Upper lobe of right lung (tissue), 1 donor: ENCODE data around the gene ACTMAP. TPM values are rescaled to one million over a fixed set of nuclear protein-coding genes. Genes with fewer than 3 reads are reported as not detected.

ENCODE experiments used
- ATAC-seq: fragments of 200-7000 bp; cut with Tn5 transposase; one replicate; pipeline ENCODE4 v1.9.1; 2020; ENCODE audit warnings: mild to moderate bottlenecking, moderate library complexity
- DNase-seq: peaks from one replicate; pipeline ENCODE4 v3.0.0-alpha.2; 2020
- H3K27ac ChIP-seq: fragments of 200-600 bp; one replicate; pipeline ENCODE4 v1.8.0; 2022
- H3K27me3 ChIP-seq: fragments of 200-600 bp; one replicate; pipeline ENCODE4 v1.8.0; 2022; ENCODE audit warnings: mild to moderate bottlenecking
- H3K36me3 ChIP-seq: fragments of 200-600 bp; one replicate; pipeline ENCODE4 v1.8.0; 2022
- H3K4me1 ChIP-seq: fragments of 200-600 bp; one replicate; pipeline ENCODE4 v1.8.0; 2022
- H3K4me3 ChIP-seq: fragments of 200-600 bp; one replicate; pipeline ENCODE4 v1.8.0; 2022; ENCODE audit warnings: mild to moderate bottlenecking
- H3K9me3 ChIP-seq: fragments of 200-600 bp; one replicate; pipeline ENCODE4 v1.8.0; 2022
- intact Hi-C: fragments of 100-400 bp; cut with DNase I; formaldehyde crosslinking; loops from one replicate; pipeline ENCODE4 v1.11.0; 2022
- total RNA-seq: library from RNA; stranded (reverse); fragmentation: NEBNext Ultra II Directional; extraction: Animal tissue kit (Norgen Biotek cat#: 25700); gene quantifications from one replicate; pipeline ENCODE4 v1.2.1, GENCODE V29; 2021
- TF ChIP-seq, protein P1 (sequence below): fragments of 200-600 bp; IDR thresholded peaks from one replicate; pipeline ENCODE4 v1.8.0; 2022; ENCODE audit warnings: antibody characterized with exemption
- donor health status: DM: no; HTN: yes; CAD: no; lungs with severe emphysema.

Gene ACTMAP
- total RNA-seq, 1 donor from 2014 or later: 18.5 TPM

DNA sequence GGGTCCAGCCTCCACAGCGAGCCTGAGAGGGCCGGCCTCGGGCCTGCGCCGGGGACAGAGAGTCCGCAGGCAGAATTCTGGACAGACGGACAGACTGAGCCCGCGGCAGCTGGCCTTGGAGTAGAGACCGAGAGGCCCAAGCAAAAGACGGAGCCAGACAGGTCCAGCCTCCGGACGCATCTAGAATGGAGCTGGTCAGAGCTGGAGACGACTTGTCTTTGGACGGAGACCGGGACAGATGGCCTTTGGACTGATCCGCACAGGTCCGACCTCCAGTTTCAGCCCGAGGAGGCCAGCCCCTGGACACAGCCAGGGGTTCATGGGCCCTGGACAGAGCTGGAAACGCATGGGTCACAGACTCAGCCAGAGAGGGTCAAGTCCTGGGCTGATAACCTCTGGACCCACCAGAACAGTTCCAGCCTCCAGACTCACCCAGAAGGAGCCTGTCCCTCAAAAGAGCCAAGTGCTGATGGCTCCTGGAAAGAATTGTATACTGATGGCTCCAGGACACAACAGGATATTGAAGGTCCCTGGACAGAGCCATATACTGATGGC, 32.9 kb downstream of the ACTMAP start:
- Histone ChIP-seq H3K36me3 (peaks cover 14% of the 10 kb centered on the region), H3K27ac (peak overlapping the region; percentile 95), H3K4me1 (peaks cover 42% of the 10 kb centered on the region), H3K9me3 (no peaks in the 10 kb centered on the region), H3K27me3 (no peaks in the 10 kb centered on the region), H3K4me3 (peak overlapping the region; percentile 75)
- no peak for ATAC-seq
- peak; percentile 75 for DNase-seq
- intact Hi-C loops: no loop called here
- TF ChIP-seq, protein P1, sequence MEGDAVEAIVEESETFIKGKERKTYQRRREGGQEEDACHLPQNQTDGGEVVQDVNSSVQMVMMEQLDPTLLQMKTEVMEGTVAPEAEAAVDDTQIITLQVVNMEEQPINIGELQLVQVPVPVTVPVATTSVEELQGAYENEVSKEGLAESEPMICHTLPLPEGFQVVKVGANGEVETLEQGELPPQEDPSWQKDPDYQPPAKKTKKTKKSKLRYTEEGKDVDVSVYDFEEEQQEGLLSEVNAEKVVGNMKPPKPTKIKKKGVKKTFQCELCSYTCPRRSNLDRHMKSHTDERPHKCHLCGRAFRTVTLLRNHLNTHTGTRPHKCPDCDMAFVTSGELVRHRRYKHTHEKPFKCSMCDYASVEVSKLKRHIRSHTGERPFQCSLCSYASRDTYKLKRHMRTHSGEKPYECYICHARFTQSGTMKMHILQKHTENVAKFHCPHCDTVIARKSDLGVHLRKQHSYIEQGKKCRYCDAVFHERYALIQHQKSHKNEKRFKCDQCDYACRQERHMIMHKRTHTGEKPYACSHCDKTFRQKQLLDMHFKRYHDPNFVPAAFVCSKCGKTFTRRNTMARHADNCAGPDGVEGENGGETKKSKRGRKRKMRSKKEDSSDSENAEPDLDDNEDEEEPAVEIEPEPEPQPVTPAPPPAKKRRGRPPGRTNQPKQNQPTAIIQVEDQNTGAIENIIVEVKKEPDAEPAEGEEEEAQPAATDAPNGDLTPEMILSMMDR: no peak

DNA sequence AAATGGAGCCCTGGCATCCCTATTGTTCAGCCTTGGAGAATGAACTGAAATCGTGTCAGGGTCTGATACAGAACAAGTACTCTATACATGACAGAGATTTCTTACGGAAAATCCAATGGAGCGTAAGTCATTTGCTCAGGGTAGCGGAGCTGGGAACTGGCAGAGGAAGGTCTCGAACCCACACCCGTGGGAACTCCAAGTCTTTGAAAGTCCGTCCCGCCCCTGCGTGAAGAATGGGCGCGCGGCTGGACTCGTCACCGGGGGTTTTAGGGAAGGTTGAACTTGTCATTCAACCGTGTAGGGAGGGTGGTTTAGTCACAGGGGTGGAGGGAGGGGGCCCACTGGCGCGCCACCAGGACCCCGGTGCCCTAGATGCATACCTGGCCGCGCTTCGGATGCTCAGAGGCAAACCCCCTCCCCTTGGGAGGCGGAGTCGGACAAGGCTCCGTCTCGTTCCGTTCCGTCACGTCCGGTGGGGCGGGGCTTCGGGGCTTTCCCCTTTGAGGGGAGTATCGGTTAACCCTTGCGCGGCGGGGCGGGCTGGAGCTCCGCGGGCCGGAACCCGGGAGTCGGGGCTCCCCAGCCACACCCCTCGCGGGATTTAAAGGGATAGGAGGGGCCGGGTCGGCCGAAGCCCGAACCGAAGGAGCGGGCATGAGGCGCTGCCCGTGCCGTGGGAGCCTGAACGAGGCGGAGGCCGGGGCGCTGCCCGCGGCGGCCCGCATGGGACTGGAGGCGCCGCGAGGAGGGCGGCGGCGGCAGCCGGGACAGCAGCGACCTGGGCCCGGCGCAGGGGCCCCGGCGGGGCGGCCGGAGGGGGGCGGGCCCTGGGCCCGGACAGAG, 33.6 kb downstream of the ACTMAP start, which contains the start of the genes COQ8B and ITPKC:
Gene COQ8B, minus strand, starts transcription at position 405 of the 843 bp plus-strand sequence. CDS start 2,254 bp downstream, outside the sequence.
Gene ITPKC, plus strand, starts transcription at position 631 of the 843 bp plus-strand sequence. Its CDS starts 24 bp downstream, at position 655.
- Histone ChIP-seq H3K36me3 (peaks cover 12% of the 10 kb centered on the region), H3K4me3 (peak within 1 kb of the TSS; percentile 75), H3K27ac (peak within 1 kb of the TSS; percentile 95), H3K4me1 (peaks cover 35% of the 10 kb centered on the region), H3K27me3 (no peaks in the 10 kb centered on the region), H3K9me3 (no peaks in the 10 kb centered on the region)
- ATAC-seq (peak; percentile 79), DNase-seq (peak; percentile 100)
- TF ChIP-seq, protein P1: peak; percentile 18
- intact Hi-C loops: no loop called here

DNA sequence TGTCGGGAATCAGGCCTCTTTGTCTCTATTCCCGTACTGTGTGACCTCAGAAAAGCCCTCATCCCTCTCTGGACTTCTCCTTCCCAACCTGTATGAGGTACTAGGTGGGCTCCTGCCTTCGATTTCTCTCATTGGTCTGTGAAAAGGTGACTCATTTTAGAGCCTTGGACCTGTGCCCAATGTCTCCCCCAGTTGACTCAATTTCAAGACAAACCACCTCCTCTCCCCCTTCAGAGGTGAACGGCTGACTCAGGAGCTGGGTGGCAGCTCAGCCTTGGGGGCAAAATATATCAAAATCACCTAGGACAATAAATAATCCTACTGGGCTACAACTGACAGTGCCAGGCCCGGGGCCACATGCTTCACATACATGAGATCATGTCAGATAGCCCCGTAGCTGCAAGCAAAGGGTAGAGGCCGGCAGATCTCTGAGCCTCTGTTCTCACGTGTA, 34.2 kb downstream of the ACTMAP start:
- Histone ChIP-seq H3K9me3 (no peaks in the 10 kb centered on the region), H3K4me3 (peak overlapping the region; percentile 75), H3K36me3 (peaks cover 15% of the 10 kb centered on the region), H3K4me1 (peaks cover 28% of the 10 kb centered on the region), H3K27ac (peak overlapping the region; percentile 95), H3K27me3 (no peaks in the 10 kb centered on the region)
- intact Hi-C loops: no loop called here
- DNase-seq (no peak), ATAC-seq (no peak)
- TF ChIP-seq, protein P1: no peak

DNA sequence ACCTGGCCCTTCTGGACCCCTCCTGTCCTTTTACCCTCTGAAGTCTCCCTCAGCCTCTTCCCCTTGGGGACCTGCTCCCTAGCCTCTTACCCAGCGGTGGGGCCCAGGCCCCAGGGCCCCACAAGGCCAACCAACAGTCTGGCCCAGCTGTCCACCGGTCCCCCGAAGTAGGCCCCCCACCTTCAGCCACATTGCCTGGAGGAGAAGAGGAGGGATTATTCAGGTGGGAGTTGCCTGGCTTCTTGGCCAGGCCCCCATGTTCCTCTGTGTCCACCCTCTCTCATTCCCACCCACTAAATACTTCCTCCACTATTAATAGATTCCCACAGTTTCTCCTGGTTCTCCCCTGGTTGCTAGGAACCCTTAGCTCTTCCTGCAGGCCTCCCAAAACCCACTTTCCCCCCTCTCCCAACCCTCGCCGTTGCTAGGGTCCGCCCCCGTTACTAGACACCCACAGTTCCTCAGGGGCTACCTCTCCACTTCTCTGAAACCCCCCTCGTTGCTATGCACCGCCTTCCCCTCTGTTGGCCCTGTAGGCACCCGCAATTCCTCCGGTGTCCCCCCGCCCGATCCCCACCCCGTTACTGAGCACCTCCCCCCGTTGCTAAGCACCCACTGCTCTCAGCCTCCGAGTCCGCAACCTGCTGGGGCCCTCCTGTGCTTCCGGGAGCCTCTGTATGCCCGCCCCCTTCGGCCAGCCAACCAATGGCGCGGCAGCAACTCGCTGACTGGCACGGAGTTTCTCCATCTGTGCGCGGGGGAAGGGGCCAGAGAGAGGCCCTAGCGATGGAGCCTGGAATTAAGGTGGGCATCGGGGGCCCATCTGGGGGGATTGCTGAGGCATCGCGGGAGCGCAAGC, 35.6 kb downstream of the ACTMAP start:
- H3K27ac ChIP-seq: peak overlapping the region; percentile 95
- intact Hi-C loops: no loop called here
- no peaks in the 10 kb centered on the region for H3K27me3 ChIP-seq
- TF ChIP-seq, protein P1: peak; percentile 7
- H3K36me3 ChIP-seq: peaks cover 25% of the 10 kb centered on the region
- peak overlapping the region; percentile 75 for H3K4me3 ChIP-seq
- peak; percentile 74 for ATAC-seq
- DNase-seq: peak; percentile 97
- H3K9me3 ChIP-seq: no peaks in the 10 kb centered on the region
- H3K4me1 ChIP-seq: peaks cover 18% of the 10 kb centered on the region

DNA sequence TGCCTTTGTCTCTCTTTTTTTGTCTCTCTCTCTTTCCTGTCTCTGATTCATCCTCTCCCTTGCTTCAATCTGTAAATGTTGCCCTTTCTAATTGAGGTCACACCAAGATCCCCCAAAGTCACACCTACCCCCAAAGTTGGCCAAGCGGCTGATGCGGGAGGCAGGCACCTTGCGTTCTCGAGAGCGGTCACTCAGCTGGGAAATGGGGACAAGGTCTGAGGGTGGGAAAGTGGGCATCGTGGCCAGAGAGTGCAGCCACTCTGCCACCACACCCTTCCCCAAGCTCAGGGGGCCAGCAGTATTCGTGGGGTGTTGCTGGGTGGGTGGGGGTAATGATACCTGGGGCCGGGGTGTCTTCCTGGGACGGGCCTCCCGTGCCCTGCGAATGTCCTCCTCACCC, 36.3 kb downstream of the ACTMAP start:
- intact Hi-C loops: no loop called here
- Histone ChIP-seq H3K4me1 (peaks cover 15% of the 10 kb centered on the region), H3K4me3 (peak overlapping the region; percentile 75), H3K36me3 (peaks cover 33% of the 10 kb centered on the region), H3K27ac (peak overlapping the region; percentile 95), H3K9me3 (no peaks in the 10 kb centered on the region), H3K27me3 (no peaks in the 10 kb centered on the region)
- TF ChIP-seq, protein P1: no peak
- DNase-seq (no peak), ATAC-seq (no peak)
